ENCODE results near the gene FSCN2.

- no peak for TF ChIP-seq EZH2 (IDR thresholded peaks at IDR 0.05; ENCODE audit: borderline replicate concordance, control insufficient read depth, low read depth, low read length)
- TF ChIP-seq SREBF2 (IDR thresholded peaks at IDR 0.05; ENCODE audit: low read length), result no peak
- TF ChIP-seq CTCF (IDR thresholded peaks at IDR 0.05 in 2 of 3, conservative IDR thresholded peaks at IDR 0.05 in 1 of 3; ENCODE audit: control insufficient read depth in 2 of 3, extremely low read depth in 1 of 3, insufficient read depth in 1 of 3, low read depth in 3 of 3, low read length in 3 of 3), result no peak
- no peak for TF ChIP-seq HDAC2 (IDR thresholded peaks at IDR 0.05)
- TF ChIP-seq YBX1 (IDR thresholded peaks at IDR 0.05), result no peak
- TF ChIP-seq TAF1 (IDR thresholded peaks at IDR 0.05; ENCODE audit: borderline replicate concordance, low read depth, low read length), result no peak; the same call in 1 of the 2 replicates
- TF ChIP-seq CEBPZ (IDR thresholded peaks at IDR 0.05; ENCODE audit: low read depth, low read length), result no peak
- no peak for TF ChIP-seq BCL11A (IDR thresholded peaks at IDR 0.05; ENCODE audit: low read depth, low read length)
- no peak for TF ChIP-seq ZNF274 (IDR thresholded peaks at IDR 0.05; ENCODE audit: insufficient read depth, insufficient read length)
- TF ChIP-seq GABPA (IDR thresholded peaks at IDR 0.05; ENCODE audit: low read depth), result no peak
- TF ChIP-seq POLR2A (IDR thresholded peaks at IDR 0.05; ENCODE audit: low read depth, low read length), result no peak
- no peak for TF ChIP-seq BMI1 (IDR thresholded peaks at IDR 0.05; ENCODE audit: borderline replicate concordance)
Observed at GRCh38 chr17:81511554-81511803, 16.7 kb upstream of the FSCN2 start.

All from GM12878 (cell line).